Ishikawa (cell line): ENCODE data around the gene CACNA2D4.

Experiments
- CEBPB ChIP-seq: IDR thresholded peaks from 2 replicates; pipeline ENCODE4 v1.6.1; 2012
- EGR1 ChIP-seq: IDR thresholded peaks from 2 replicates; pipeline ENCODE4 v1.6.1; 2012
- EP300 ChIP-seq: IDR thresholded peaks from 2 replicates; pipeline ENCODE4 v1.6.1; 2012; ENCODE audit warnings: borderline replicate concordance
- MAX ChIP-seq: IDR thresholded peaks from 2 replicates; pipeline ENCODE4 v1.6.1; 2012
- RAD21 ChIP-seq: IDR thresholded peaks from 2 replicates; pipeline ENCODE4 v1.6.1; 2012; ENCODE audit warnings: low read depth
- TCF12 ChIP-seq: IDR thresholded peaks from 2 replicates; pipeline ENCODE4 v1.6.1; 2012; ENCODE audit warnings: low read depth
- YY1 ChIP-seq: IDR thresholded peaks from 2 replicates; pipeline ENCODE4 v1.6.1; 2012; ENCODE audit warnings: low read depth

GRCh38 chr12:1815108-1815507 lies 103.3 kb downstream of the CACNA2D4 start:
- TF ChIP-seq EGR1 = no peak
- TF ChIP-seq TCF12 = no peak
- no peak for TF ChIP-seq YY1
- TF ChIP-seq EP300 = no peak
- no peak for TF ChIP-seq MAX
- no peak for TF ChIP-seq RAD21
- no peak for TF ChIP-seq CEBPB
